Measurements from ENCODE around the gene KANTR. TPM values are rescaled to one million over a fixed set of nuclear protein-coding genes. Genes with fewer than 3 reads are reported as not detected.

The KANTR gene
- total and polyA plus RNA-seq, 2 donors (not counting 3 experiments of a cell fraction or from before 2014, with no cell fraction given), result 3.1 to 9.8 TPM

DNA sequence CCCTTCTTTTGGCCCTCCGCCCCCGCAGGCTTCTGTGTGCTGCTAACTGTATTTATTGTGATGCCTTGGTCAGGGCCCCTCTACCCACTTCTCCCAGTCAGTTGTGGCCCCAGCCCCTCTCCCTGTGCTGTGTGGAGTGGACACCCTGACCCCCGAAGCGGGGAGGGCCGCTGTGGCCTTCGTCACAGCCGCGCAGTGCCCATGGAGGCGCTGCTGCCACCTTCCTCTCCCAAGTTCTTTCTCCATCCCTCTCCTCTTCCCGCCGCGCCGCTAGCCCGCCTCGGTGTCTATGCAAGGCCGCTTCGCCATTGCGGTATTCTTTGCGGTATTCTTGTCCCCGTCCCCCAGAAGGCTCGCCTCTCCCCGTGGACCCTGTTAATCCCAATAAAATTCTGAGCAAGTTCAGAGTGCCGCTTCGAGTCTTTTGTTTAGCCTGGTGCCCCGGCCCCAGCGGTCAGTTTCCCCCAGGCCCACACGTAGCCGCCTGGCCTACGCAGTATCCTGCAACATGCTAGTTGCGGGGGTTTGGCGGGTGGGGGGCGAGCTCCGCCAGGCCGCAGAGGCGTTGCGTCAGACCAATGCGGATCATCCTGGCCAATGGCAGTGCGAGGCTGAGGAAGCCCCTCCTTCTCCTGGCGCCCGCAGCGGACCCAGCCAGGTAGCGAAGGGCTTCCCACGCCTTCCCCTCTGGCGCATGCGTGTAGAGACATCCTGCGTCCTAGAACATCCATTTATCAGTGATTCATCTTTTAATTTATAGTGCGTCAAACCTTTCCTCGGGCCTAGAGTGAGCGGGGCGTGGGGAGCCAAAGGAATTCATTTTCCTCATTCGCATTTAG is 5.6 kb upstream of the KANTR start:
- Histone ChIP-seq H2AFZ (ENCODE audit: low read depth, low read length) (peak overlapping the region; percentile 54), H3K9ac (replicated peaks; ENCODE audit: extremely low read depth, insufficient read depth, low read length) (peak overlapping the region; percentile 87), H3K27me3 (ENCODE audit: control insufficient read depth in 2 of 2, insufficient read depth in 2 of 2, low read length in 2 of 2) (no peaks in the 10 kb centered on the region), H3K9me3 (replicated peaks; ENCODE audit: control insufficient read depth, insufficient read depth, low read length) (no peaks in the 10 kb centered on the region), H4K20me1 (replicated peaks; ENCODE audit: control insufficient read depth, extremely low read depth, insufficient read depth, low read length) (no peaks in the 10 kb centered on the region), H3K79me2 (ENCODE audit: control insufficient read depth, insufficient read depth, low read length) (peaks cover 5% of the 10 kb centered on the region), H3K9me1 (replicated peaks; ENCODE audit: control insufficient read depth, extremely low read depth, insufficient read depth, low read length) (no peaks in the 10 kb centered on the region), H3K36me3 (ENCODE audit: control insufficient read depth in 2 of 2, extremely low read depth in 1 of 2, insufficient read depth in 2 of 2, low read length in 2 of 2) (peaks cover 0 to 13% of the 10 kb centered on the region in 2 experiments), H3K4me3 (replicated peaks in 1 of 3; ENCODE audit: insufficient read depth in 1 of 3, low read depth in 1 of 3, low read length in 3 of 3) (peak overlapping the region; percentile 33 to 79 (median 37)), H3K4me2 (ENCODE audit: insufficient read depth, low read length) (peak overlapping the region; percentile 93), H3K27ac (ENCODE audit: insufficient read depth, low read depth, low read length) (peak overlapping the region; percentile 75), H3K4me1 (ENCODE audit: control insufficient read depth, extremely low read depth, insufficient read depth, low read length) (peaks cover 5% of the 10 kb centered on the region)
- intact Hi-C loops (cut with micrococcal nuclease), result no loop called here
- no TSS peak for BruUV-seq (replicated peaks)
- ChIA-PET POLR2A (no interaction called here), CTCF (interaction anchor here (1.0 kb wide), 1 partner anchor 16 kb away, joined by 5 read pairs; no protein-coding TSS in a partner anchor)
- no peak for FAIRE-seq
- peak; percentile 84 for DNase-seq (ENCODE audit: low read depth, low spot score)
- TF ChIP-seq POLR2A (IDR thresholded peaks at IDR 0.05; ENCODE audit: low read depth, low read length) (peak; percentile 38), POLR2AphosphoS5 (IDR thresholded peaks at IDR 0.05; ENCODE audit: insufficient read depth, low read depth, low read length) (no peak)
- dilution Hi-C loops (cut with MboI; ENCODE audit: extremely low pct_ligation_motif_present, low sequenced_read_pairs), result no loop called here

DNA sequence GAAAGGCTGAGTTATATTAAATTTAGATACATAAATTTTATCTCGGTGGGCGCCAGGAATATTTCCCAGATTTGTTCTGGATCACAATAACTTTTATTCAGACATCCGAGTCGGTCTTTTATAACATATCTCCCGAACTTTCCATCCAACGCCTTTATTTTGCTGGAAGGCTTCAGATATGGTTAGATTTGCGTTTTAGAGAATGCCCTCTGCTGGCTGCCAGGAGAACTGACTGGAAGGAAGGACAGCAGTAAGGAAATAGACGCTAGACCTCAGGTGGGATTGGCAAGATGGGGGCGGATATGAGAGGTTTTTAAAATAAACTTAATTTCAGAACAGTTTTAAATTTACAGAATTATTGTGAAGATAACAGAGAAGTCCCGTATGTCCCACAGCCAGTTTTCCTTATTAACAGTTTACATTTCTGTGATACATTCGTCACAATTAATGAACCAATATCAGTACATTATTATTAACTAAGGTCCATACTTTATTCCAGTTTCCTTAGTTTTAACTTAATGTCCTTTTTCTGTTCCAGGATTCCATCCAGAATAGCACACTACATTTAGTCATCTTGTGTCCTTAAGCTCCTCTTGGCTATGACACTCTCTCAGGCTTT is 4.6 kb upstream of the KANTR start:
- H3K36me3 ChIP-seq (ENCODE audit: control insufficient read depth in 2 of 2, extremely low read depth in 1 of 2, insufficient read depth in 2 of 2, low read length in 2 of 2), result peaks cover 0 to 13% of the 10 kb centered on the region in 2 experiments
- peaks cover 7% of the 10 kb centered on the region for H3K4me1 ChIP-seq (ENCODE audit: control insufficient read depth, extremely low read depth, insufficient read depth, low read length)
- H4K20me1 ChIP-seq (replicated peaks; ENCODE audit: control insufficient read depth, extremely low read depth, insufficient read depth, low read length), result no peaks in the 10 kb centered on the region
- H3K9me3 ChIP-seq (replicated peaks; ENCODE audit: control insufficient read depth, insufficient read depth, low read length), result no peaks in the 10 kb centered on the region
- TF ChIP-seq POLR2A (IDR thresholded peaks at IDR 0.05; ENCODE audit: low read depth, low read length) (no peak), JUN (IDR thresholded peaks at IDR 0.05; ENCODE audit: borderline replicate concordance, insufficient read depth, insufficient read length, low read depth) (no peak), FOS (IDR thresholded peaks at IDR 0.05; ENCODE audit: borderline replicate concordance, insufficient read depth, low read length) (no peak), GATA2 (IDR thresholded peaks at IDR 0.05; ENCODE audit: insufficient read depth, insufficient read length, low read depth, low read length) (no peak)
- TF ChIP-seq, protein P1, sequence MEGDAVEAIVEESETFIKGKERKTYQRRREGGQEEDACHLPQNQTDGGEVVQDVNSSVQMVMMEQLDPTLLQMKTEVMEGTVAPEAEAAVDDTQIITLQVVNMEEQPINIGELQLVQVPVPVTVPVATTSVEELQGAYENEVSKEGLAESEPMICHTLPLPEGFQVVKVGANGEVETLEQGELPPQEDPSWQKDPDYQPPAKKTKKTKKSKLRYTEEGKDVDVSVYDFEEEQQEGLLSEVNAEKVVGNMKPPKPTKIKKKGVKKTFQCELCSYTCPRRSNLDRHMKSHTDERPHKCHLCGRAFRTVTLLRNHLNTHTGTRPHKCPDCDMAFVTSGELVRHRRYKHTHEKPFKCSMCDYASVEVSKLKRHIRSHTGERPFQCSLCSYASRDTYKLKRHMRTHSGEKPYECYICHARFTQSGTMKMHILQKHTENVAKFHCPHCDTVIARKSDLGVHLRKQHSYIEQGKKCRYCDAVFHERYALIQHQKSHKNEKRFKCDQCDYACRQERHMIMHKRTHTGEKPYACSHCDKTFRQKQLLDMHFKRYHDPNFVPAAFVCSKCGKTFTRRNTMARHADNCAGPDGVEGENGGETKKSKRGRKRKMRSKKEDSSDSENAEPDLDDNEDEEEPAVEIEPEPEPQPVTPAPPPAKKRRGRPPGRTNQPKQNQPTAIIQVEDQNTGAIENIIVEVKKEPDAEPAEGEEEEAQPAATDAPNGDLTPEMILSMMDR (IDR thresholded peaks at IDR 0.05; ENCODE audit: extremely low read depth in 1 of 2, insufficient read depth in 1 of 2, low read depth in 1 of 2, low read length in 2 of 2), result peak; percentile 61 to 65
- FAIRE-seq (peak; percentile 98), DNase-seq (ENCODE audit: low read depth, low spot score) (peak; percentile 49)
- no peaks in the 10 kb centered on the region for H3K9me1 ChIP-seq (replicated peaks; ENCODE audit: control insufficient read depth, extremely low read depth, insufficient read depth, low read length)
- ChIA-PET POLR2A (no interaction called here), CTCF (no interaction called here)
- no peak overlapping the region for H2AFZ ChIP-seq (ENCODE audit: low read depth, low read length)
- peak overlapping the region; percentile 87 for H3K9ac ChIP-seq (replicated peaks; ENCODE audit: extremely low read depth, insufficient read depth, low read length)
- BruUV-seq (replicated peaks), result no TSS peak
- dilution Hi-C loops (cut with MboI; ENCODE audit: extremely low pct_ligation_motif_present, low sequenced_read_pairs) (no loop called here), intact Hi-C loops (cut with micrococcal nuclease) (loop anchor here (1.0 kb wide), 2 partner anchors 18 to 42 kb away; no protein-coding TSS in a partner anchor)
- H3K27ac ChIP-seq (ENCODE audit: insufficient read depth, low read depth, low read length), result peak overlapping the region; percentile 75
- H3K27me3 ChIP-seq (ENCODE audit: control insufficient read depth in 2 of 2, insufficient read depth in 2 of 2, low read length in 2 of 2), result no peaks in the 10 kb centered on the region
- H3K4me2 ChIP-seq (ENCODE audit: insufficient read depth, low read length), result peak overlapping the region; percentile 93
- peak overlapping the region; percentile 33 to 79 (median 37) for H3K4me3 ChIP-seq (replicated peaks in 1 of 3; ENCODE audit: insufficient read depth in 1 of 3, low read depth in 1 of 3, low read length in 3 of 3)
- H3K79me2 ChIP-seq (ENCODE audit: control insufficient read depth, insufficient read depth, low read length), result no peaks in the 10 kb centered on the region
